ENCODE data around the gene PLA2G4E. TPM values are rescaled to one million over a fixed set of nuclear protein-coding genes. Genes with fewer than 3 reads are reported as not detected.

The PLA2G4E gene
- total and polyA plus RNA-seq, 2 experiments from 2014 or later: not detected

DNA sequence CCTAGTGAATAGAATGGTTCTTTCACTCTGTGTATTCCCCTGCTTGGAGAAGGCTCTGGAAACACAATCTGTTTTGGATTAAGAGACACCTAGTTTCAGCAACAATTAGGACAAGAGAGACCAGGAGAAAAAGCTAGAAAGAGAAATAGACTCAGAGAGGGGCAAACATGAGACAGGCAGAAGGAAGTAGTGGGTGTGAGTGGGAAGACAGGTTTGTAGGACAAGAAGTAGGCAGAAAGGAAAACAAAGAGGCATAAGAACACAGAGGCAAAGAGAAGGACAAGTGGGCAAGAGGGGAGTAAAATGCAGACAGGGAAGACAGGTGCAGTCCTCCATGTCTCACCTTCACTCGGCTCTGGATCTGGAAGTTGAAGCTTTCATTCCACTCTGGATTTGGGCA is 13.5 kb downstream of the PLA2G4E start:
- no peak for TF ChIP-seq CREB1 (CRISPR knock-in tag; IDR thresholded peaks at IDR 0.05; ENCODE audit: low read depth)
- TF ChIP-seq ZNF114 (CRISPR knock-in tag; IDR thresholded peaks at IDR 0.05): no peak
- TF ChIP-seq, protein P1, sequence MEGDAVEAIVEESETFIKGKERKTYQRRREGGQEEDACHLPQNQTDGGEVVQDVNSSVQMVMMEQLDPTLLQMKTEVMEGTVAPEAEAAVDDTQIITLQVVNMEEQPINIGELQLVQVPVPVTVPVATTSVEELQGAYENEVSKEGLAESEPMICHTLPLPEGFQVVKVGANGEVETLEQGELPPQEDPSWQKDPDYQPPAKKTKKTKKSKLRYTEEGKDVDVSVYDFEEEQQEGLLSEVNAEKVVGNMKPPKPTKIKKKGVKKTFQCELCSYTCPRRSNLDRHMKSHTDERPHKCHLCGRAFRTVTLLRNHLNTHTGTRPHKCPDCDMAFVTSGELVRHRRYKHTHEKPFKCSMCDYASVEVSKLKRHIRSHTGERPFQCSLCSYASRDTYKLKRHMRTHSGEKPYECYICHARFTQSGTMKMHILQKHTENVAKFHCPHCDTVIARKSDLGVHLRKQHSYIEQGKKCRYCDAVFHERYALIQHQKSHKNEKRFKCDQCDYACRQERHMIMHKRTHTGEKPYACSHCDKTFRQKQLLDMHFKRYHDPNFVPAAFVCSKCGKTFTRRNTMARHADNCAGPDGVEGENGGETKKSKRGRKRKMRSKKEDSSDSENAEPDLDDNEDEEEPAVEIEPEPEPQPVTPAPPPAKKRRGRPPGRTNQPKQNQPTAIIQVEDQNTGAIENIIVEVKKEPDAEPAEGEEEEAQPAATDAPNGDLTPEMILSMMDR (conservative IDR thresholded peaks at IDR 0.05; ENCODE audit: low read depth in 2 of 2): no peak
- TF ChIP-seq, protein P2, sequence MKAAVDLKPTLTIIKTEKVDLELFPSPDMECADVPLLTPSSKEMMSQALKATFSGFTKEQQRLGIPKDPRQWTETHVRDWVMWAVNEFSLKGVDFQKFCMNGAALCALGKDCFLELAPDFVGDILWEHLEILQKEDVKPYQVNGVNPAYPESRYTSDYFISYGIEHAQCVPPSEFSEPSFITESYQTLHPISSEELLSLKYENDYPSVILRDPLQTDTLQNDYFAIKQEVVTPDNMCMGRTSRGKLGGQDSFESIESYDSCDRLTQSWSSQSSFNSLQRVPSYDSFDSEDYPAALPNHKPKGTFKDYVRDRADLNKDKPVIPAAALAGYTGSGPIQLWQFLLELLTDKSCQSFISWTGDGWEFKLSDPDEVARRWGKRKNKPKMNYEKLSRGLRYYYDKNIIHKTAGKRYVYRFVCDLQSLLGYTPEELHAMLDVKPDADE (IDR thresholded peaks at IDR 0.05): no peak
- TF ChIP-seq, protein P3, sequence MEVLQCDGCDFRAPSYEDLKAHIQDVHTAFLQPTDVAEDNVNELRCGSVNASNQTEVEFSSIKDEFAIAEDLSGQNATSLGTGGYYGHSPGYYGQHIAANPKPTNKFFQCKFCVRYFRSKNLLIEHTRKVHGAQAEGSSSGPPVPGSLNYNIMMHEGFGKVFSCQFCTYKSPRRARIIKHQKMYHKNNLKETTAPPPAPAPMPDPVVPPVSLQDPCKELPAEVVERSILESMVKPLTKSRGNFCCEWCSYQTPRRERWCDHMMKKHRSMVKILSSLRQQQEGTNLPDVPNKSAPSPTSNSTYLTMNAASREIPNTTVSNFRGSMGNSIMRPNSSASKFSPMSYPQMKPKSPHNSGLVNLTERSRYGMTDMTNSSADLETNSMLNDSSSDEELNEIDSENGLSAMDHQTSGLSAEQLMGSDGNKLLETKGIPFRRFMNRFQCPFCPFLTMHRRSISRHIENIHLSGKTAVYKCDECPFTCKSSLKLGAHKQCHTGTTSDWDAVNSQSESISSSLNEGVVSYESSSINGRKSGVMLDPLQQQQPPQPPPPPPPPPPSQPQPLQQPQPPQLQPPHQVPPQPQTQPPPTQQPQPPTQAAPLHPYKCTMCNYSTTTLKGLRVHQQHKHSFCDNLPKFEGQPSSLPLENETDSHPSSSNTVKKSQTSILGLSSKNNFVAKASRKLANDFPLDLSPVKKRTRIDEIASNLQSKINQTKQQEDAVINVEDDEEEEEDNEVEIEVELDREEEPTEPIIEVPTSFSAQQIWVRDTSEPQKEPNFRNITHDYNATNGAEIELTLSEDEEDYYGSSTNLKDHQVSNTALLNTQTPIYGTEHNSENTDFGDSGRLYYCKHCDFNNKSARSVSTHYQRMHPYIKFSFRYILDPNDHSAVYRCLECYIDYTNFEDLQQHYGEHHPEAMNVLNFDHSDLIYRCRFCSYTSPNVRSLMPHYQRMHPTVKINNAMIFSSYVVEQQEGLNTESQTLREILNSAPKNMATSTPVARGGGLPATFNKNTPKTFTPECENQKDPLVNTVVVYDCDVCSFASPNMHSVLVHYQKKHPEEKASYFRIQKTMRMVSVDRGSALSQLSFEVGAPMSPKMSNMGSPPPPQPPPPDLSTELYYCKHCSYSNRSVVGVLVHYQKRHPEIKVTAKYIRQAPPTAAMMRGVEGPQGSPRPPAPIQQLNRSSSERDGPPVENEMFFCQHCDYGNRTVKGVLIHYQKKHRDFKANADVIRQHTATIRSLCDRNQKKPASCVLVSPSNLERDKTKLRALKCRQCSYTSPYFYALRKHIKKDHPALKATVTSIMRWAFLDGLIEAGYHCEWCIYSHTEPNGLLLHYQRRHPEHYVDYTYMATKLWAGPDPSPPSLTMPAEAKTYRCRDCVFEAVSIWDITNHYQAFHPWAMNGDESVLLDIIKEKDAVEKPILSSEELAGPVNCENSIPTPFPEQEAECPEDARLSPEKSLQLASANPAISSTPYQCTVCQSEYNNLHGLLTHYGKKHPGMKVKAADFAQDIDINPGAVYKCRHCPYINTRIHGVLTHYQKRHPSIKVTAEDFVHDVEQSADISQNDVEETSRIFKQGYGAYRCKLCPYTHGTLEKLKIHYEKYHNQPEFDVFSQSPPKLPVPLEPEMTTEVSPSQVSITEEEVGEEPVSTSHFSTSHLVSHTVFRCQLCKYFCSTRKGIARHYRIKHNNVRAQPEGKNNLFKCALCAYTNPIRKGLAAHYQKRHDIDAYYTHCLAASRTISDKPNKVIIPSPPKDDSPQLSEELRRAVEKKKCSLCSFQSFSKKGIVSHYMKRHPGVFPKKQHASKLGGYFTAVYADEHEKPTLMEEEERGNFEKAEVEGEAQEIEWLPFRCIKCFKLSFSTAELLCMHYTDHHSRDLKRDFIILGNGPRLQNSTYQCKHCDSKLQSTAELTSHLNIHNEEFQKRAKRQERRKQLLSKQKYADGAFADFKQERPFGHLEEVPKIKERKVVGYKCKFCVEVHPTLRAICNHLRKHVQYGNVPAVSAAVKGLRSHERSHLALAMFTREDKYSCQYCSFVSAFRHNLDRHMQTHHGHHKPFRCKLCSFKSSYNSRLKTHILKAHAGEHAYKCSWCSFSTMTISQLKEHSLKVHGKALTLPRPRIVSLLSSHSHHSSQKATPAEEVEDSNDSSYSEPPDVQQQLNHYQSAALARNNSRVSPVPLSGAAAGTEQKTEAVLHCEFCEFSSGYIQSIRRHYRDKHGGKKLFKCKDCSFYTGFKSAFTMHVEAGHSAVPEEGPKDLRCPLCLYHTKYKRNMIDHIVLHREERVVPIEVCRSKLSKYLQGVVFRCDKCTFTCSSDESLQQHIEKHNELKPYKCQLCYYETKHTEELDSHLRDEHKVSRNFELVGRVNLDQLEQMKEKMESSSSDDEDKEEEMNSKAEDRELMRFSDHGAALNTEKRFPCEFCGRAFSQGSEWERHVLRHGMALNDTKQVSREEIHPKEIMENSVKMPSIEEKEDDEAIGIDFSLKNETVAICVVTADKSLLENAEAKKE (CRISPR knock-in tag; IDR thresholded peaks at IDR 0.05): no peak
- no peak for TF ChIP-seq EZH2 (IDR thresholded peaks at IDR 0.05; ENCODE audit: low read depth, unreplicated experiment)
- Mint-ChIP-seq H3K36me3 (ENCODE audit: low read depth) (no peaks in the 10 kb centered on the region), H3K27ac (no peak overlapping the region), H3K4me3 (no peak overlapping the region), H3K4me1 (peaks cover 3% of the 10 kb centered on the region; the same call in 2 of the 3 replicates), H3K9me3 (no peaks in the 10 kb centered on the region; the same call in 2 of the 3 replicates), H3K27me3 (ENCODE audit: insufficient read depth, low read depth, poor library complexity) (peaks cover 11% of the 10 kb centered on the region)
- Histone ChIP-seq H2AFZ (no peak overlapping the region), H3K9me2 (ENCODE audit: insufficient read depth) (0 out of 2 replicates have a peak, but pooled peaks cover 4% of the 10 kb centered on the region), H3K36me3 (ENCODE audit: insufficient read depth) (no peaks in the 10 kb centered on the region), H3K27ac (ENCODE audit: low read depth) (no peak overlapping the region), H3K4me3 (no peak overlapping the region), H3K79me2 (replicated peaks; ENCODE audit: insufficient read depth) (no peaks in the 10 kb centered on the region), H4K20me1 (replicated peaks; ENCODE audit: insufficient read depth) (no peaks in the 10 kb centered on the region; the same call in 1 of the 2 replicates), H3K4me1 (ENCODE audit: insufficient read depth) (no peaks in the 10 kb centered on the region), H3F3A (replicated peaks; ENCODE audit: low read depth) (no peaks in the 10 kb centered on the region), H3K4me2 (no peak overlapping the region), H3K27me3 (ENCODE audit: insufficient read depth) (no peaks in the 10 kb centered on the region)
- DNase-seq (ENCODE audit: low spot score) (no peak), ATAC-seq (no peak)
